Activated T-helper 1 cell treated with anti-CD3 and anti-CD28 coated beads, Interleukin-2, amount 50 U/mL, for 16 hours (primary cell): ENCODE results near the gene DPP6.

Experiments
- DNase-seq, 2 donors: peaks; one replicate each; pipeline ENCODE4 v3.0.0-alpha.2; 2020; ENCODE audit warnings: low read depth in 1 of 2, low spot score in 1 of 2

The DPP6 gene

GRCh38 chr7:154871507-154871906 is 819.3 kb downstream of the DPP6 start:
- no peak for DNase-seq

- DNase-seq, result no peak
Measured at GRCh38 chr7:154871928-154872750, 819.9 kb downstream of the DPP6 start.

- no peak for DNase-seq
Measured at GRCh38 chr7:154872811-154873499, 820.8 kb downstream of the DPP6 start.

- no peak for DNase-seq
Measured at GRCh38 chr7:154873500-154874121, 821.4 kb downstream of the DPP6 start.

GRCh38 chr7:154874409-154875113 is 822.4 kb downstream of the DPP6 start:
- no peak for DNase-seq

- no peak for DNase-seq
Measured at GRCh38 chr7:154875297-154875696, 823.1 kb downstream of the DPP6 start.

GRCh38 chr7:154876516-154876915 is 824.3 kb downstream of the DPP6 start:
- no peak for DNase-seq

- DNase-seq, result no peak
Measured at GRCh38 chr7:154877031-154877430, 824.8 kb downstream of the DPP6 start.

GRCh38 chr7:154879629-154880028 is 827.4 kb downstream of the DPP6 start:
- DNase-seq, result no peak

GRCh38 chr7:154880513-154880912 is 828.3 kb downstream of the DPP6 start:
- DNase-seq, result no peak

- DNase-seq, result no peak
Measured at GRCh38 chr7:154881026-154881425, 828.8 kb downstream of the DPP6 start.

- DNase-seq, result no peak
Measured at GRCh38 chr7:154881526-154881925, 829.3 kb downstream of the DPP6 start.

- no peak for DNase-seq
Measured at GRCh38 chr7:154882931-154883474, 830.8 kb downstream of the DPP6 start.

- DNase-seq, result no peak
Measured at GRCh38 chr7:154884348-154884920, 832.2 kb downstream of the DPP6 start.

GRCh38 chr7:154886591-154886990 is 834.4 kb downstream of the DPP6 start:
- DNase-seq, result no peak

- no peak for DNase-seq
Measured at GRCh38 chr7:154888690-154889089, 836.5 kb downstream of the DPP6 start.

- DNase-seq, result no peak
Measured at GRCh38 chr7:154892459-154892858, 840.3 kb downstream of the DPP6 start.

GRCh38 chr7:154896076-154896475 is 843.9 kb downstream of the DPP6 start:
- no peak for DNase-seq

GRCh38 chr7:154898973-154899855 is 847.0 kb downstream of the DPP6 start:
- DNase-seq, result no peak

GRCh38 chr7:154899862-154900261 is 847.7 kb downstream of the DPP6 start:
- no peak for DNase-seq
